GM12872 (cell line): ENCODE results near the gene NOC2L.

Experiments used
- TF ChIP-seq, protein P1 (sequence below): IDR thresholded peaks from 3 replicates; pipeline ENCODE4 v1.5.1; 2011; ENCODE audit warnings: low read depth, mild to moderate bottlenecking, low read length, moderate library complexity; ENCODE audit not compliant: insufficient read depth

NOC2L gene

DNA sequence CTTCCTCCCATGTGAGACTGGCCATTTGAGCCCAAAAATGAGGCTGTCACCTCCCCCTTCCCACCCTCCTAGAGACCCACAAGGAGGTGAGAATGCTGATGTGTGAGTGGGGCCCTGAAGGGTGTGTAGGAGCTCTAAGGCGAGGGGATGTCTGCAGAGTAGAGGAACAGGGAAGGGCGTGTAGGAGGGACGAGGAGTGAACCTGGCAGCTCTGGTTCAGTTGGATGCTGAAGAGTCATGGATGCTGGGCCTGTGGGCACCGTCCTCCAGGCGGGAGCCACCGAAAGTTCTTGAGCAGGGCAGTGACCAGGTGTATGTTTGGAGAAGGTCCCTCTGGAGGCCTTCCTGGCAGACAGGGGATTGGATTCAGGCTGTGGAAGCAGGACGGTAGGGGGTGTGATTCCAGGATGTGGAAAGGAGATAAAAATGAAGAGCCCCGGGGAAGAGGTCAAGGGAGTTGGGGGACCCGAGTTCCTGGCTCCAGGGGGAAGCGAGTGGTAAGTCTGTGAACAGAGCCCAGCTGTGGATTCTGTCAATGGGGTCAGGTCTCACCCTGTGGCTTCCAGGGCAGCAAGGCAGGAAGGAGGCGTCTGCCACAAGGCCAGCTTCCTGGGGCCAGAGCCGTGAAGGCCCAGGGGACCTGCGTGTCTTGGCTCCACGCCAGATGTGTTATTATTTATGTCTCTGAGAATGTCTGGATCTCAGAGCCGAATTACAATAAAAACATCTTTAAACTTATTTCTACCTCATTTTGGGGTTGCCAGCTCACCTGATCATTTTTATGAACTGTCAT, 27.5 kb downstream of the NOC2L start:
- TF ChIP-seq, protein P1, sequence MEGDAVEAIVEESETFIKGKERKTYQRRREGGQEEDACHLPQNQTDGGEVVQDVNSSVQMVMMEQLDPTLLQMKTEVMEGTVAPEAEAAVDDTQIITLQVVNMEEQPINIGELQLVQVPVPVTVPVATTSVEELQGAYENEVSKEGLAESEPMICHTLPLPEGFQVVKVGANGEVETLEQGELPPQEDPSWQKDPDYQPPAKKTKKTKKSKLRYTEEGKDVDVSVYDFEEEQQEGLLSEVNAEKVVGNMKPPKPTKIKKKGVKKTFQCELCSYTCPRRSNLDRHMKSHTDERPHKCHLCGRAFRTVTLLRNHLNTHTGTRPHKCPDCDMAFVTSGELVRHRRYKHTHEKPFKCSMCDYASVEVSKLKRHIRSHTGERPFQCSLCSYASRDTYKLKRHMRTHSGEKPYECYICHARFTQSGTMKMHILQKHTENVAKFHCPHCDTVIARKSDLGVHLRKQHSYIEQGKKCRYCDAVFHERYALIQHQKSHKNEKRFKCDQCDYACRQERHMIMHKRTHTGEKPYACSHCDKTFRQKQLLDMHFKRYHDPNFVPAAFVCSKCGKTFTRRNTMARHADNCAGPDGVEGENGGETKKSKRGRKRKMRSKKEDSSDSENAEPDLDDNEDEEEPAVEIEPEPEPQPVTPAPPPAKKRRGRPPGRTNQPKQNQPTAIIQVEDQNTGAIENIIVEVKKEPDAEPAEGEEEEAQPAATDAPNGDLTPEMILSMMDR = no peak

DNA sequence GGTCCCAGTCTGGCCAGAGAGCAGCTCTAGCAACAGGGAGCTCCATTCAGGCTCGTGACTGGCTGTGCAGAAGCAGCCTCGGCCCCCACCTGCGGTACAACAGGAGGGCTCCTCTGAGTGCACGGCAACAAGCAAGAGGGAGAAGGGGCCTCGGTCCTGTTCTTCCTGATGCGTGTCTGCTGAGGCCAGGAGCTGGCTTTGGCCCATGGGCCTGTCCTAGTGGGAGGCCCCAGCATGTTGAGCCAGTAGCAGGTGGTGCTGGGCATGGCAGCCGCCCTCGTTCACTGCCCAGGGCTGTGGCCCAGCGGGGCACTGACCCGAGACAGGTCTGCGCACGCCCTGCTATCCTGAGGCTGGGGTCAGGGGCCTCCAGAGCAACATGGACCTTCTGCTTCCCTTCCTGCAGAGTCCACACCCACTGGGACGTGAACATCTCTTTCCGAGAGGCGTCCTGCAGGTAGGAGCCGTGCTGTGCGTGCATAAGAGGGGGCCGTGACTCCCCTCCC, 28.4 kb downstream of the NOC2L start:
- TF ChIP-seq, protein P1 = no peak

DNA sequence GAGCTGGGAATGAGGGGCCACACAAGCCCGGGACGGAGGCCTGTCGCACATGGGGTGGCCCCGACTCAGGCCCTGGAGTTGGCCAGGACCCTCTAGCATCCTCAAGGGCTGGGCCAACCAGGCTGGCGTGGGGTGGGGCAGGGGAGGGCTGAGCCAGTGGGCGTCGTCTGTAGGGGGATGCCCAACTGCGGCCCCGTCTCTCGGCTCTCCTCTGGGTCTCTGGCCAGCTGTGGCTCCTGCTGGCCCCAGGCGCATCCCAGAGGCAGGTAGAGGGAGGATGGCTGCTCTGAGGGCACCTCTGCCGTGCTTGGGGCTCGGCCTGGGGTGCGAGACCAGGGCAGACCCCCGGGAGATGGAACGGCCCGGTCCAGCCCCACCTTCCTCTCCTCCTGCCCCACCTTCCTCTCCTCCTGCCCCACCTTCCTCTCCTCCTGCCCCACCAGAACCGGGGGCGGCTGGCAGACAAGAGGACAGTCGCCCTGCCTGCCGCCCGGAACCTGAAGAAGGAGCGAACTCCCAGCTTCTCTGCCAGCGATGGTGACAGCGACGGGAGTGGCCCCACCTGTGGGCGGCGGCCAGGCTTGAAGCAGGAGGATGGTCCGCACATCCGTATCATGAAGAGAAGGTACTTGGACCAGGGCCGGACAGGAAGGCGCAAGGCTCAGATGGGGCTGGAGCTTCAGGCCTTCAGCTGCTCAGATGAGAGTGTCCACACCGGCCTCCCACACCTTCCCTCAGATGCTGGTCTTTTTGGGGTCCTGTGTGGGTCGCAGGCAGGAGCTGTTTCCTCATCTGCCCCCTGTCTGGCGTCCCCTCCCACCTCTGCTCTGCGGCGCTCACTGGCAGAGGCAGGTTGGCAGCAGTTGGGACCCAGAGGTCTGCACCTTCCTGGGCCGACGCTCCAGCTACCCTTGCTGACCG, 29.1 kb downstream of the NOC2L start:
- TF ChIP-seq, protein P1 = no peak

DNA sequence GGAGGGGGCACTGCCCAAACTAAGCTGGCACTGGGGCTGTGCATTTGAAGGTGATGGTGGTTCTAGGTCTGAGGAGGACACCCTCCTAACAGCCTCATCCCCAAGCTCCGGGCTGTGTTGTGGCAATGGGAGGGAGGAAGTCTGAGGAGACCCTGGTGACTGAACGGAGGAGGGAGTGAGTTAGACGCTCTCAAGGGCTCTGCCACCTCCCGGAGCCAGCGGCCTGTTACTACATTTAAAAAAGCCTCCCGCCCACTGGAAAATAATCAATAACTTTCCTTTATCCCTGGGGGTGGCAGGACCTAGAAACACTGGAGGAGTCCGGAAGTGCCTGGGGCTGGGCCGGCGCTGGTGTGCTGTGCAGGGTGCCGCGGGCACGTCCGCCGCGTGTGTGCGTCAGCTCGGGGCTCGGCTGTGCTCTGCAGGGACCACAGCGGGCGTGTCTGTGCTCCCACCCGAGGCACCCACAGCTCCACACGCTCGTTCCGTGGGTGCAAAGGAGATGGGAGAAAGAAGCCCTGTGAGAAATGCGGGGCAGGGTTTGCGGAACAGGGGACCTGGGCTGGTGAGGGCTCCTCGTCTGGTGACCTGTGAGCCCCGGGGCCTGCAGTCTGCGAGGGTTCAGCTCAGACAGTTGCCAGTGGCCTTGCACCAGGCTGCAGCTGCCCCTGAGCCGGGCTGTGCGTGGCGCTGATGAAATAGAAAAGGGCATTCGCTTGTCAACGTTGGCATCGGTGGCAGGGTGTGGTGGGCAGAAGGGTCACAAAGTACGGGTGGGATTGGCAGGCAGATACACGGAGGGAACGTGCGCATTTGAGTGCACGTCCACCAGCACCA, 30.0 kb downstream of the NOC2L start:
- TF ChIP-seq, protein P1 = no peak

DNA sequence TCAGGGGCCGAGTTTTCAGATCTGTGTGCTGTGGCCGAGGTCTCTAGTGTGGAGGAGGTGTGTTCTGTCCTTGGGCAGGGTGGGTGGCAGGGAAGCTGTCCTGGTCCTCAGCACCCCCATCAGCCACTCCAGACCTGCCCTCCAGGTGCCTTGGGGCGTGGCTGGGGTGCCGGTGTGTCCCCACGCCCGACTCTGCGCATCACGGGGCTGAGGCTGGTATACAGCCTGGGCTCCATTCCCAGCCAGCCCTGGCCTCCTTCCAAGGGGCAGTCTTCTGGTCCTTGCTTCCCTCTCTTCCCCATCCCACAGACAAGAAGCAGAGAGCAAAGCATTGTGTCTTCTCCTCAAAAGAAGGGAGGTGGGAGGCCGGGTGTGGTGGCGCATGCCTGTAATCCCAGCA, 31.3 kb downstream of the NOC2L start:
- TF ChIP-seq, protein P1 = no peak

DNA sequence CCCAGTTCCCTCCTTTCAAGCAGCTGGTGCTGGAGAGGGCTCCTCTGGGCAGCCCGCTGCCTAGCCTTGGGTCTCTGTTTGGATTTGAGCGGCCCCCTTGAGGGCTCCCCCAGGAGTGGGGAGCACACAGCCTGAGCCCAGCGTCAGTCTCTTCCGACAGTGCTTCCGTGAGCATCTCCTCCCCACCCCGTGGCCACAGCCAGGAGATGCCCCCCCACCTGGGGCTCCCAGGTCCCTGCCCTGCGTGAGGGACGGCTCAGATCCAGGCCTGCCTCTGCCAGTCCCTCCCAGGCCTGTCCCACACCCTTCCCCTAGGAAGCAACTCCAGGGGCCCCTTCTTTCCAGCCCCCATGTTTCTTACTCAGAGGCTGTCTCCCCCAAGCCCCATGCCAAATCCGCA, 31.8 kb downstream of the NOC2L start:
- TF ChIP-seq, protein P1 = no peak
